HepG2 (cell line): Measurements from ENCODE around the gene VAC14. TPM values are rescaled to one million over a fixed set of nuclear protein-coding genes. Genes with fewer than 3 reads are reported as not detected.

Experiments used
- ATAC-seq: fragments of 200-7000 bp; cut with Tn5 transposase; 3 replicates; pipeline ENCODE4 v1.9.1; 2020; ENCODE audit warnings: mild to moderate bottlenecking, moderate library complexity
- BruUV-seq: library from RNA; stranded (reverse); fragments of 400-500 nt; replicated peaks from 2 replicates; lab custom pipeline; 2021; lab: Mats Ljungman, UMichigan
- CTCF ChIA-PET: fragments of 300-600 bp; formaldehyde crosslinking; extraction: SDS; loops from one replicate; lab custom pipeline; 2021; ENCODE audit warnings: low total read pairs, inconsistent platforms, low intra/inter-chr PET ratio; lab: Yijun Ruan, JAX
- POLR2A ChIA-PET: fragments of 350-600 bp; sonication (Branson Sonifier 250); formaldehyde crosslinking; loops from one replicate; lab custom pipeline; 2020; ENCODE audit warnings: antibody characterized with exemption, inconsistent platforms; lab: Yijun Ruan, JAX
- DNase-seq: peaks from one replicate; pipeline ENCODE4 v3.0.0-alpha.2; 2015; ENCODE audit warnings: low spot score
- FAIRE-seq: peaks from 3 replicates; lab custom pipeline; 2011; peaks lifted over from hg19 to GRCh38; lab: Jason Lieb, UNC
- H2AFZ ChIP-seq: one replicate; pipeline ENCODE4 v1.6.1; 2011; ENCODE audit warnings: low read length, inconsistent platforms
- H3K27ac ChIP-seq: fragments of 300-600 bp; 3 replicates; pipeline ENCODE4 v1.8.0; 2011; ENCODE audit warnings: mixed run types, mild to moderate bottlenecking, mixed read lengths, low read length, inconsistent platforms; ENCODE audit not compliant: insufficient read depth; ENCODE audit errors: extremely low read length
- H3K27me3 ChIP-seq, 2 experiments: fragments of 200-600 bp in 1 of 2; 2 replicates in 1 of 2; 3 replicates in 1 of 2; pipeline versions ENCODE4 v1.6.0 to v1.8.0; 2011; ENCODE audit warnings: low read length in 2 of 2, mild to moderate bottlenecking in 2 of 2, moderate library complexity in 2 of 2, inconsistent platforms in 1 of 2; ENCODE audit not compliant: insufficient read depth in 2 of 2, control insufficient read depth in 1 of 2
- H3K36me3 ChIP-seq, 2 experiments: fragments of 200-600 bp in 1 of 2; replicated peaks in 1 of 2; 2 replicates in 1 of 2; 3 replicates in 1 of 2; pipeline versions ENCODE4 v1.5.1 to v1.8.0; 2011; ENCODE audit warnings: low read length in 2 of 2, inconsistent platforms in 1 of 2; ENCODE audit not compliant: insufficient read depth in 2 of 2, control insufficient read depth in 1 of 2
- H3K4me1 ChIP-seq: 2 replicates; pipeline ENCODE4 v1.5.1; 2012; ENCODE audit warnings: low read length, inconsistent platforms; ENCODE audit not compliant: insufficient read depth
- H3K4me2 ChIP-seq: 2 replicates; pipeline ENCODE4 v1.6.0; 2011; ENCODE audit warnings: low read depth, low read length, inconsistent platforms
- H3K4me3 ChIP-seq, 3 experiments: fragments of 200-600 bp in 1 of 3; sonication (generic), shearing (Covaris generic) in 1 of 3; replicated peaks in 1 of 3; 2 replicates each; pipeline ENCODE4 v1.5.1; 2011 to 2016; ENCODE audit warnings: low read length in 3 of 3, inconsistent platforms in 2 of 3, low read depth in 2 of 3, mild to moderate bottlenecking in 2 of 3, control low read depth in 1 of 3, mixed read lengths in 1 of 3; ENCODE audit not compliant: insufficient read depth in 1 of 3
- H3K79me2 ChIP-seq: one replicate; pipeline ENCODE4 v1.6.1; 2011; ENCODE audit warnings: low read length, inconsistent platforms; ENCODE audit not compliant: insufficient read depth
- H3K9ac ChIP-seq: 2 replicates; pipeline ENCODE4 v1.6.0; 2011; ENCODE audit warnings: mild to moderate bottlenecking, low read depth, low read length, inconsistent platforms; ENCODE audit not compliant: insufficient read depth
- H3K9me3 ChIP-seq: 2 replicates; pipeline ENCODE4 v1.5.1; 2012; ENCODE audit warnings: mild to moderate bottlenecking, low read length
- H4K20me1 ChIP-seq: 2 replicates; pipeline ENCODE4 v1.6.0; 2011; ENCODE audit warnings: inconsistent platforms, mild to moderate bottlenecking, low read length, moderate library complexity; ENCODE audit not compliant: insufficient read depth
- FOSL2 ChIP-seq: sonication (generic); formaldehyde crosslinking; IDR thresholded peaks from 2 replicates; pipeline ENCODE4 v1.4.0; 2020; ENCODE audit warnings: missing genetic modification reagents
- HMGA1 ChIP-seq: sonication (generic); formaldehyde crosslinking; conservative IDR thresholded peaks from 2 replicates; pipeline ENCODE4 v1.4.0; 2020; ENCODE audit warnings: missing genetic modification reagents
- MAFF ChIP-seq: IDR thresholded peaks from 2 replicates; pipeline ENCODE4 v1.6.1; 2011; ENCODE audit warnings: low read depth, low read length, improper control_type of control experiment
- MAFK ChIP-seq, 2 experiments: IDR thresholded peaks in 1 of 2; conservative IDR thresholded peaks in 1 of 2; 2 replicates each; pipeline ENCODE4 v1.6.1; 2011; ENCODE audit warnings: improper control_type of control experiment in 2 of 2, low read length in 2 of 2
- MTF2 ChIP-seq: sonication (generic); formaldehyde crosslinking; IDR thresholded peaks from 2 replicates; pipeline ENCODE4 v1.5.0; 2020; ENCODE audit warnings: missing genetic modification reagents, borderline replicate concordance
- ZNF432 ChIP-seq: sonication (generic); formaldehyde crosslinking; IDR thresholded peaks from 2 replicates; pipeline ENCODE4 v1.5.0; 2020; ENCODE audit warnings: missing genetic modification reagents, mild to moderate bottlenecking, borderline replicate concordance
- ZNF792 ChIP-seq: IDR thresholded peaks from 2 replicates; pipeline ENCODE4 v1.6.1; 2016
- WGBS: methylation state at CpG from one replicate; pipeline ENCODE4 v1.1.6; 2017; ENCODE audit warnings: low lambda C conversion rate; 5-methylcytosine and 5-hydroxymethylcytosine counted together
- in situ Hi-C: cut with HindIII; loops from 2 replicates; pipeline ENCODE4 v1.10.0; 2017; ENCODE audit warnings: low pct_unique_long_range_greater_than_20kb; ENCODE audit not compliant: extremely low pct_ligation_motif_present
- intact Hi-C: fragments of 100-400 bp; cut with micrococcal nuclease; formaldehyde crosslinking; loops from one replicate; pipeline ENCODE4 v1.10.0; 2022; ENCODE audit not compliant: unreplicated experiment
- polyA plus RNA-seq, 8 experiments: library from polyadenylated mRNA; depleted of rRNA in 3 of 8; stranded (reverse) in 7 of 8; unstranded in 1 of 8; fragments of >200 nt; fragmentation: Illumina TruSeq in 4 of 8; extraction: Trizol in 4 of 8; gene quantifications; 2 replicates each; pipeline versions ENCODE4 v1.2.1 to v1.2.3, GENCODE V29; 2011 to 2016; ENCODE audit warnings: low read depth in 4 of 8, missing spikeins in 1 of 8, mixed read lengths in 1 of 8; ENCODE audit not compliant: insufficient read depth in 1 of 8
- total RNA-seq, 5 experiments: library from RNA; depleted of rRNA; stranded (reverse); fragments of >200 nt; fragmentation: Illumina TruSeq; extraction: Trizol; gene quantifications; 2 replicates each; pipeline ENCODE4 v1.2.3, GENCODE V29; 2016; ENCODE audit warnings: low read depth in 1 of 5
- TF ChIP-seq, protein P1 (sequence below): IDR thresholded peaks from 2 replicates; pipeline ENCODE4 v1.6.1; 2016; ENCODE audit warnings: missing genetic modification reagents, missing compliant biosample characterization

The VAC14 gene
- total and polyA plus RNA-seq, 2 of the 13 experiments (the other 11 are each of a cell fraction or from before 2014, with no cell fraction given), result 23.5 to 24.6 TPM

DNA sequence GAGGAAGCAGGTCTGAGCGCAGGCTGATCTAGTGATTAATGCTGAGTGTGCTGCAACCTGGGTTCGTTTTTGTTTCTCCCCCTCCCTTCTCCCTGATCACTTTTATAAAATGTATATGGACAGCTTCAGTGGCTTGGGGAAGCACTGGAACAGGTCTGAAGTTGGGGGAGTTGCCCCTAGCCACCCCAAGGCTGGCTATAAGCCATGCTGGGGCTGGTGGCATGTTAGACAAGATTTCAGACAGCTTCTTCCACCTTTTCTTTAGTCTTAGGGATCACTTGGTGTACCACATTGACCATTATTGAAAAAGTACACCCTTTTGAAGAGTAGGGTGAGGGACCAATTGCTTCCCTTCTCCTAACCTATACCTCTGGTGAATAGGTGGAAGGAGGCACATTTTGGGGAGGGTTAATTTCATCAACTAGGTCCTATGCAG lies 3.8 kb upstream of the VAC14 start:
- WGBS, result 18% methylated on average over 2 of the region's 2 CpGs
- H3K9me3 ChIP-seq, result peaks cover 11% of the 10 kb centered on the region
- no peak for ATAC-seq
- intact Hi-C loops, result no loop called here
- peaks cover 1 to 15% of the 10 kb centered on the region in 2 experiments; a peak in 3 of 5 replicates for H3K27me3 ChIP-seq
- no peak for TF ChIP-seq ZNF792 (CRISPR knock-in tag)
- 0 out of 4 replicates have a peak, but pooled peaks of 1 of the 2 experiments have one; percentile 15 for TF ChIP-seq MAFK (conservative IDR thresholded peaks at IDR 0.05 in 1 of 2, IDR thresholded peaks at IDR 0.05 in 1 of 2; ENCODE audit: low read length in 2 of 2)
- TF ChIP-seq MTF2 (CRISPR knock-in tag), result no peak
- TF ChIP-seq, protein P1, sequence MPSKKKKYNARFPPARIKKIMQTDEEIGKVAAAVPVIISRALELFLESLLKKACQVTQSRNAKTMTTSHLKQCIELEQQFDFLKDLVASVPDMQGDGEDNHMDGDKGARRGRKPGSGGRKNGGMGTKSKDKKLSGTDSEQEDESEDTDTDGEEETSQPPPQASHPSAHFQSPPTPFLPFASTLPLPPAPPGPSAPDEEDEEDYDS (CRISPR knock-in tag), result no peak
- 0 out of 2 replicates have a peak, but pooled peaks have one; percentile 7 for TF ChIP-seq MAFF
- no peak for TF ChIP-seq HMGA1 (CRISPR knock-in tag)
- no peak overlapping the region for H3K27ac ChIP-seq
- H3K79me2 ChIP-seq, result peaks cover 10% of the 10 kb centered on the region
- H3K4me2 ChIP-seq, result no peak overlapping the region
- no peak for DNase-seq
- FAIRE-seq, result no peak
- H3K4me1 ChIP-seq, result peaks cover 14% of the 10 kb centered on the region
- H4K20me1 ChIP-seq, result 0 out of 2 replicates have a peak, but pooled peaks cover 6% of the 10 kb centered on the region
- no peak overlapping the region for H3K9ac ChIP-seq
- POLR2A ChIA-PET, result no interaction called here
- BruUV-seq, result no TSS peak
- in situ Hi-C loops, result no loop called here
- no peaks in the 10 kb centered on the region for H3K36me3 ChIP-seq
- H2AFZ ChIP-seq, result no peak overlapping the region
- CTCF ChIA-PET, result no interaction called here
- H3K4me3 ChIP-seq, result no peak overlapping the region

DNA sequence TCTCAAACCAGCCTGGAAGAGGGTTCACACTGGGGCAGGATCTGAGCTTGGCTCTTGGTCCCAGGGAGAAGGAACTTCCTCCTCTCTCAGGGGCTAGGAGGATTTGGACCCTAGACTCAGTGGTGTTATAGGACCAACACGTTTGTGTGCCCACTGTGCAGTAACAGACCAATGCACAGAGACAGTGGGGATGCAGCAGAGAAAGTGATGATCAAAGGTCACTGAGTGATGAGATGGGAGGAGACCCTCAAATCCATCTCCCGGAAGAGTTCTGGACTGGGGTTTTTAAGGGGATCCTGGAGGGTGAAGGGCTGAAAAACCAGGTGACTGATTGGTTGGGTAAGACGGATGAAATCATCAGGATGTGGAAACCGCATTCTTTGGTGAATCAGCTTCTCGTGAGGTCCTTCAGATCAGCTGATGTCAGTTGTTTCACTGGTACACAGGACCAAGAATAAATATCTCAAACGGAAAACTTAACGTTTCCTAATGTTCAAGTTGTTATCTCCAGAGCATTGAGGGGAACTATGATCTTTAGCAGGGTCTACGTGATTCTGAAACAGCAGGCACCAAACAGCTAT lies 3.3 kb upstream of the VAC14 start:
- no peak for FAIRE-seq
- Histone ChIP-seq H3K9ac (no peak overlapping the region), H3K4me2 (no peak overlapping the region), H3K27me3 (peaks cover 0 to 11% of the 10 kb centered on the region in 2 experiments; a peak in 1 of 5 replicates), H3K79me2 (peaks cover 15% of the 10 kb centered on the region), H4K20me1 (0 out of 2 replicates have a peak, but pooled peaks cover 6% of the 10 kb centered on the region), H2AFZ (no peak overlapping the region), H3K27ac (no peak overlapping the region), H3K36me3 (no peaks in the 10 kb centered on the region), H3K4me3 (no peak overlapping the region), H3K4me1 (peaks cover 19% of the 10 kb centered on the region), H3K9me3 (peaks cover 11% of the 10 kb centered on the region)
- no peak for ATAC-seq
- 5% methylated on average over 8 of the region's 8 CpGs for WGBS
- DNase-seq, result no peak
- in situ Hi-C loops (no loop called here), intact Hi-C loops (no loop called here)
- no TSS peak for BruUV-seq
- ChIA-PET POLR2A (no interaction called here), CTCF (no interaction called here)
- TF ChIP-seq ZNF432 (CRISPR knock-in tag), result no peak
- TF ChIP-seq FOSL2 (CRISPR knock-in tag), result peak; percentile 24; the same call in 1 of the 2 replicates
